Measurements from ENCODE around the gene FBXO7.

FBXO7 gene

DNA sequence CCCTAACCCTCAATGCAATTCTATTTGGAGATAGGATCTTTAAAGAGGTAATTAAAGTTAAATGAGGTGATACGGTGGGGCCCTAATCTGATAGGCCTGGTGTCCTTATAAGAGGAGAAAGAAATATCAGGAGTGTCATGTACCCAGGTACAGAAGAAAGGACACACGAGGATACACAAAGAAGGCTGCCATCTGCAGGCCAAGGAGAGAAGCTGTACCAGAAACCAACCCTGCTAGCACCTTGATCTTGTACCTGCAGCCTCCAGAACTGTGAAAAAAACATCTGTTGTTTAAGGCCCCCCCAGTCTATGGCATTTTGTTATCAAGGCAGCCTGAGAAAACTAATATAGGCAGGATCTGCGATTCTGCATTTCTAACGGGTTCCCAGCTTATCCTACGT is 44.2 kb downstream of the FBXO7 start:
- Mint-ChIP-seq H3K27me3 (ENCODE audit: low read depth) (no peaks in the 10 kb centered on the region), H3K36me3 (ENCODE audit: low read depth) (peaks cover 21% of the 10 kb centered on the region), H3K27ac (no peak overlapping the region), H3K4me3 (no peak overlapping the region), H3K9me3 (peaks cover 14% of the 10 kb centered on the region), H3K4me1 (no peaks in the 10 kb centered on the region)
- TF ChIP-seq, protein P1, sequence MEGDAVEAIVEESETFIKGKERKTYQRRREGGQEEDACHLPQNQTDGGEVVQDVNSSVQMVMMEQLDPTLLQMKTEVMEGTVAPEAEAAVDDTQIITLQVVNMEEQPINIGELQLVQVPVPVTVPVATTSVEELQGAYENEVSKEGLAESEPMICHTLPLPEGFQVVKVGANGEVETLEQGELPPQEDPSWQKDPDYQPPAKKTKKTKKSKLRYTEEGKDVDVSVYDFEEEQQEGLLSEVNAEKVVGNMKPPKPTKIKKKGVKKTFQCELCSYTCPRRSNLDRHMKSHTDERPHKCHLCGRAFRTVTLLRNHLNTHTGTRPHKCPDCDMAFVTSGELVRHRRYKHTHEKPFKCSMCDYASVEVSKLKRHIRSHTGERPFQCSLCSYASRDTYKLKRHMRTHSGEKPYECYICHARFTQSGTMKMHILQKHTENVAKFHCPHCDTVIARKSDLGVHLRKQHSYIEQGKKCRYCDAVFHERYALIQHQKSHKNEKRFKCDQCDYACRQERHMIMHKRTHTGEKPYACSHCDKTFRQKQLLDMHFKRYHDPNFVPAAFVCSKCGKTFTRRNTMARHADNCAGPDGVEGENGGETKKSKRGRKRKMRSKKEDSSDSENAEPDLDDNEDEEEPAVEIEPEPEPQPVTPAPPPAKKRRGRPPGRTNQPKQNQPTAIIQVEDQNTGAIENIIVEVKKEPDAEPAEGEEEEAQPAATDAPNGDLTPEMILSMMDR (IDR thresholded peaks at IDR 0.05; ENCODE audit: unreplicated experiment in 3 of 3), result no peak

DNA sequence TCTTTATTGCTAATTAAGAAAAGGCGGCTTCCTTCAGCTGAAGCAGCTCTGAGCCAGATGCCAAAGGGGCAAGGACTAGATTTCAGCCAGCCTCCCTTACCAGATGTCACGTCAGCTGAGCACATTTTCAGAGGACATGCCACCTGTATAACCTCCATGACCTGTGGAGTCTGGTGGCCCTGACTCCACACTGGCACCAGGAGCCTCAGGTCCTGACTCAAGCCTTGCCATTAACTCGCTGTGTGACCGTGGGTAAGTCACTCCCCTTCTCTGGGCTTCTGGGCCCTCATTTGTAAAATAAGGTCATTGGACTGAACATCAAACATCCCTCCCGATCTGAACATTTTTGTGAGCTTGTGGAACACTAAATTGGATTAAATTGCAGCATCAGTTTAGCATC is 46.0 kb downstream of the FBXO7 start:
- Mint-ChIP-seq H3K27me3 (ENCODE audit: low read depth) (no peaks in the 10 kb centered on the region), H3K4me3 (no peak overlapping the region), H3K36me3 (ENCODE audit: low read depth) (peaks cover 16% of the 10 kb centered on the region), H3K9me3 (peaks cover 16% of the 10 kb centered on the region), H3K4me1 (no peaks in the 10 kb centered on the region), H3K27ac (no peak overlapping the region)
- TF ChIP-seq, protein P1 (IDR thresholded peaks at IDR 0.05; ENCODE audit: unreplicated experiment in 3 of 3), result no peak

GRCh38 chr22:32522237-32522636 is 47.6 kb downstream of the FBXO7 start:
- Mint-ChIP-seq H3K36me3 (ENCODE audit: low read depth) (peaks cover 13% of the 10 kb centered on the region), H3K27me3 (ENCODE audit: low read depth) (peaks cover under 1% of the 10 kb centered on the region), H3K9me3 (peaks cover 11% of the 10 kb centered on the region), H3K27ac (no peak overlapping the region), H3K4me3 (no peak overlapping the region), H3K4me1 (no peaks in the 10 kb centered on the region)
- TF ChIP-seq, protein P1 (IDR thresholded peaks at IDR 0.05; ENCODE audit: unreplicated experiment in 3 of 3), result no peak

GRCh38 chr22:32527756-32528155 is 53.1 kb downstream of the FBXO7 start:
- Mint-ChIP-seq H3K27me3 (ENCODE audit: low read depth) (peaks cover 14% of the 10 kb centered on the region), H3K4me3 (no peak overlapping the region), H3K27ac (no peak overlapping the region), H3K9me3 (peaks cover 6% of the 10 kb centered on the region), H3K4me1 (peaks cover 35% of the 10 kb centered on the region), H3K36me3 (ENCODE audit: low read depth) (no peaks in the 10 kb centered on the region)
- TF ChIP-seq, protein P1 (IDR thresholded peaks at IDR 0.05; ENCODE audit: unreplicated experiment in 3 of 3), result no peak

GRCh38 chr22:32528316-32528715 is 53.7 kb downstream of the FBXO7 start:
- TF ChIP-seq, protein P1 (IDR thresholded peaks at IDR 0.05; ENCODE audit: unreplicated experiment in 3 of 3), result no peak
- no peak overlapping the region for H3K27ac Mint-ChIP-seq
- H3K27me3 Mint-ChIP-seq (ENCODE audit: low read depth), result peaks cover 14% of the 10 kb centered on the region
- H3K9me3 Mint-ChIP-seq, result peaks cover 6% of the 10 kb centered on the region
- peaks cover 39% of the 10 kb centered on the region for H3K4me1 Mint-ChIP-seq
- H3K4me3 Mint-ChIP-seq, result no peak overlapping the region
- no peaks in the 10 kb centered on the region for H3K36me3 Mint-ChIP-seq (ENCODE audit: low read depth)

Data from nephron (organoid).